T-cell (primary cell): ENCODE data around the gene PCDHA10. TPM values are rescaled to one million over a fixed set of nuclear protein-coding genes. Genes with fewer than 3 reads are reported as not detected.
"Not testable (repeated sequence)": the region's sequence is repeated elsewhere in the genome, so short reads cannot be mapped to it uniquely, and the experiment has no call there.

Experiments used
- ATAC-seq, 4 experiments: fragments of 200-7000 bp in 3 of 4; fragments of 150-1000 bp in 1 of 4; cut with Tn5 transposase; replicated peaks in 1 of 4; 1 replicate in 3 of 4; 2 replicates in 1 of 4; pipeline ENCODE4 v1.10.0; 2021; ENCODE audit warnings: moderate library complexity in 3 of 4, mild to moderate bottlenecking in 2 of 4, moderate number of reproducible peaks in 1 of 4
- CTCF ChIA-PET, 2 donors: fragments of 300-600 bp; sonication (Branson Sonifier 250); formaldehyde crosslinking; loops; one replicate each; lab custom pipeline; 2022; ENCODE audit warnings: antibody characterized with exemption in 2 of 2; lab: Charles Lee
- POLR2A ChIA-PET, 2 donors: fragments of 300-600 bp; sonication (Branson Sonifier 250); formaldehyde crosslinking; loops; one replicate each; lab custom pipeline; 2022; ENCODE audit warnings: antibody characterized with exemption in 2 of 2; lab: Charles Lee
- DNase-seq, 35 experiments: peaks; one replicate each; pipeline versions ENCODE4 v3.0.0 to v3.0.0-alpha.2; 2013 to 2023
- H3K27ac ChIP-seq: one replicate; pipeline ENCODE4 v1.5.1; 2013; ENCODE audit warnings: low read length
- H3K27me3 ChIP-seq, 2 experiments: replicated peaks in 1 of 2; 1 replicate in 1 of 2; 2 replicates in 1 of 2; pipeline versions ENCODE4 v1.6.1 to v1.7.0; 2013; ENCODE audit warnings: low read length in 1 of 2, mixed read lengths in 1 of 2; ENCODE audit not compliant: control insufficient read depth in 2 of 2, insufficient read depth in 2 of 2; ENCODE audit errors: extremely low read depth in 1 of 2
- H3K36me3 ChIP-seq, 2 donors: 1 replicate in 1 of 2; 2 replicates in 1 of 2; pipeline versions ENCODE4 v1.6.1 to v1.7.0; 2013; ENCODE audit warnings: low read length in 1 of 2; ENCODE audit not compliant: control insufficient read depth in 2 of 2, insufficient read depth in 1 of 2; ENCODE audit errors: extremely low read depth in 1 of 2
- H3K4me1 ChIP-seq, 2 experiments: 1 replicate in 1 of 2; 2 replicates in 1 of 2; pipeline versions ENCODE4 v1.6.1 to v1.7.0; 2013; ENCODE audit warnings: low read length in 2 of 2, mixed read lengths in 1 of 2; ENCODE audit not compliant: insufficient read depth in 2 of 2, control insufficient read depth in 1 of 2; ENCODE audit errors: extremely low read depth in 1 of 2
- H3K4me3 ChIP-seq, 2 donors: 1 replicate in 1 of 2; 2 replicates in 1 of 2; pipeline versions ENCODE4 v1.5.1 to v1.7.0; 2013; ENCODE audit warnings: mild to moderate bottlenecking in 2 of 2, low read length in 1 of 2, moderate library complexity in 1 of 2; ENCODE audit not compliant: control insufficient read depth in 1 of 2; ENCODE audit errors: extremely low read depth in 1 of 2
- H3K9me3 ChIP-seq: 2 replicates; pipeline ENCODE4 v1.7.0; 2013
- H3K27ac Mint-ChIP-seq, 2 donors: one replicate each; pipeline ENCODE4 v1.8.0; 2020 to 2021; ENCODE audit warnings: mild to moderate bottlenecking in 2 of 2, mixed read lengths in 2 of 2
- H3K27me3 Mint-ChIP-seq, 2 donors: one replicate each; pipeline ENCODE4 v1.8.0; 2021 to 2022; ENCODE audit warnings: mixed read lengths in 2 of 2
- H3K36me3 Mint-ChIP-seq: one replicate; pipeline ENCODE4 v1.8.0; 2021; ENCODE audit warnings: mixed read lengths
- H3K4me1 Mint-ChIP-seq, 3 donors: one replicate each; pipeline ENCODE4 v1.8.0; 2020 to 2022; ENCODE audit warnings: mixed read lengths in 3 of 3, mild to moderate bottlenecking in 1 of 3
- H3K4me3 Mint-ChIP-seq, 3 donors: one replicate each; pipeline ENCODE4 v1.8.0; 2020 to 2022; ENCODE audit warnings: mild to moderate bottlenecking in 3 of 3, mixed read lengths in 3 of 3, moderate library complexity in 3 of 3
- H3K9me3 Mint-ChIP-seq, 3 donors: one replicate each; pipeline ENCODE4 v1.8.0; 2020 to 2022; ENCODE audit warnings: mixed read lengths in 3 of 3
- WGBS: methylation state at CpG from one replicate; pipeline ENCODE4 v1.1.5; 2013; ENCODE audit warnings: missing lambda C conversion rate; ENCODE audit not compliant: insufficient coverage; 5-methylcytosine and 5-hydroxymethylcytosine counted together
- total RNA-seq, 35 experiments: library from RNA in 6 of 35; stranded (reverse) in 6 of 35; fragments of 120-200 nt in 1 of 35; gene quantifications; one replicate each; pipeline versions ENCODE4 v1.2.1 to v1.2.4 and lab custom pipeline; 2013 to 2026

PCDHA10 gene
- total RNA-seq, 5 donors from 2014 or later (not counting 1 experiment from before 2014, with no cell fraction given): 0.07 TPM; not detected in 4

DNA sequence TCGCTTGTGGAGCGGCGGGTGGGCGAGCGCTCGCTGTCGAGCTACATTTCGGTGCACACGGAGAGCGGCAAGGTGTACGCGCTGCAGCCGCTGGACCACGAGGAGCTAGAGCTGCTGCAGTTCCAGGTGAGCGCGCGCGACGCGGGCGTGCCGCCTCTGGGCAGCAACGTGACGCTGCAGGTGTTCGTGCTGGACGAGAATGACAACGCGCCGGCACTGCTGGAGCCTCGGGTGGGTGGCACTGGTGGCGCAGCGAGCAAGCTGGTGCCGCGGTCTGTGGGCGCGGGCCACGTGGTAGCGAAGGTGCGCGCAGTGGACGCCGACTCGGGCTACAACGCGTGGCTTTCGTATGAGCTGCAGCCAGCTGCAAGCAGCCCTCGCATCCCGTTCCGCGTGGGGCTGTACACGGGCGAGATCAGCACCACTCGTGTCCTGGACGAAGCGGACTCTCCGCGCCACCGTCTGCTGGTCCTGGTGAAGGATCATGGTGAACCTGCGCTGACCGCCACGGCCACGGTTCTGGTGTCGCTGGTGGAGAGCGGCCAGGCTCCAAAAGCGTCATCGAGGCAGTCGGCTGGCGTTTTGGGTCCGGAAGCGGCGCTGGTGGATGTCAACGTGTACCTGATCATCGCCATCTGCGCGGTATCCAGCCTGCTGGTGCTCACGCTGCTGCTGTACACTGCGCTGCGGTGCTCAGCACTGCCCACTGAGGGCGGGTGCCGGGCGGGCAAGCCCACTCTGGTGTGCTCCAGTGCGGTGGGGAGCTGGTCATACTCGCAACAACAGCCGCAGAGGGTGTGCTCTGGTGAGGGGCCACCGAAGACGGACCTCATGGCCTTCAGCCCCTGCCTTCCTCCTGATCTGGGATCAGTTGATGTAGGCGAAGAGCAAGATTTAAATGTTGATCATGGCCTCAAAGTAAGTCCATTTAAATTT, 12.6 kb upstream of the PCDHA10 start:
- POLR2A ChIA-PET: no interaction called here
- no peaks in the 10 kb centered on the region for H3K36me3 Mint-ChIP-seq
- DNase-seq (no peak), ATAC-seq (no peak)
- Histone ChIP-seq H3K27me3 (peaks cover 2 to 10% of the 10 kb centered on the region in 2 experiments), H3K4me1 (no peaks in the 10 kb centered on the region), H3K9me3 (no peaks in the 10 kb centered on the region), H3K4me3 (no peak overlapping the region), H3K36me3 (no peaks in the 10 kb centered on the region), H3K27ac (no peak overlapping the region)
- H3K27me3 Mint-ChIP-seq: peaks cover 22 to 32% of the 10 kb centered on the region in 2 donors
- H3K27ac Mint-ChIP-seq: no peak overlapping the region
- H3K4me3 Mint-ChIP-seq: no peak overlapping the region
- peaks cover 11 to 17% (median 15%) of the 10 kb centered on the region in 3 donors for H3K9me3 Mint-ChIP-seq
- WGBS: 61% methylated on average over 75 of the region's 87 CpGs
- CTCF ChIA-PET: no interaction called here
- H3K4me1 Mint-ChIP-seq: peaks cover 0 to 2% (median 0%) of the 10 kb centered on the region in 3 donors

DNA sequence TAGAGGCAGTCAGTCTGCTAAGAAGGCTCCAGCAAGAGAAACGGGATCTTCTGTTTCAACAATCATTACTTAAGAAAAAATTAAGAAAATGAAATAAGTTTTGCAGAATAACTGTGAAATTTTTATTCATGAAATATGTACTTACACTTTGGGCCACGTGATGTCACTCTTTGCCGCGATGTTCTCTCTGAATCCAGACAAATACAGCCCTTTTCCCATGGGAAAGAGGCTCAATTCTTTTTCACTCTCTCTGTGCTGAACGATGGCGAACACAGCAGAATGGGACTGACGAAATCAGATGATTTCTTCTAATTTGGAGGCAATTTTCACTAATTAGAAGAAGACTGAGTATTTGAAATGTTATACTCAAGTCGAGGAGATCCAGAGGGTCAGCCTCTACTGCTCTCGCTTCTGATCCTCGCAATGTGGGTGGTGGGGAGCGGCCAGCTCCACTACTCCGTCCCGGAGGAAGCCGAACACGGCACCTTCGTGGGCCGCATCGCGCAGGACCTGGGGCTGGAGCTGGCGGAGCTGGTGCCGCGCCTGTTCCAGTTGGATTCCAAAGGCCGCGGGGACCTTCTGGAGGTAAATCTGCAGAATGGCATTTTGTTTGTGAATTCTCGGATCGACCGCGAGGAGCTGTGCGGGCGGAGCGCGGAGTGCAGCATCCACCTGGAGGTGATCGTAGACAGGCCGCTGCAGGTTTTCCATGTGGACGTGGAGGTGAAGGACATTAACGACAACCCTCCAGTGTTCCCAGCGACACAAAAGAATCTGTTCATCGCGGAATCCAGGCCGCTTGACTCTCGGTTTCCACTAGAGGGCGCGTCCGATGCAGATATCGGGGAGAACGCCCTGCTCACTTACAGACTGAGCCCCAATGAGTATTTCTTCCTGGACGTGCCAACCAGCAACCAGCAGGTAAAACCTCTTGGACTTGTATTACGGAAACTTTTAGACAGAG, 7.3 kb upstream of the PCDHA10 start, which contains the start of gene PCDHA9:
Gene PCDHA9, plus strand, starts transcription at position 244 of the 964 bp plus-strand sequence. Its CDS starts 114 bp downstream, at position 358.
- DNase-seq, ATAC-seq, H3K4me1 Mint-ChIP-seq, CTCF ChIA-PET, POLR2A ChIA-PET, H3K4me3 ChIP-seq, H3K27ac ChIP-seq, H3K4me1 ChIP-seq, H3K36me3 Mint-ChIP-seq, H3K36me3 ChIP-seq, H3K4me3 Mint-ChIP-seq, H3K9me3 Mint-ChIP-seq, H3K27ac Mint-ChIP-seq, H3K9me3 ChIP-seq: not testable (repeated sequence)
- peaks cover 8 to 22% of the 10 kb centered on the region in 2 donors for H3K27me3 Mint-ChIP-seq
- H3K27me3 ChIP-seq: peaks cover 4 to 19% of the 10 kb centered on the region in 2 experiments
- WGBS: 36% methylated on average over 22 of the region's 48 CpGs

DNA sequence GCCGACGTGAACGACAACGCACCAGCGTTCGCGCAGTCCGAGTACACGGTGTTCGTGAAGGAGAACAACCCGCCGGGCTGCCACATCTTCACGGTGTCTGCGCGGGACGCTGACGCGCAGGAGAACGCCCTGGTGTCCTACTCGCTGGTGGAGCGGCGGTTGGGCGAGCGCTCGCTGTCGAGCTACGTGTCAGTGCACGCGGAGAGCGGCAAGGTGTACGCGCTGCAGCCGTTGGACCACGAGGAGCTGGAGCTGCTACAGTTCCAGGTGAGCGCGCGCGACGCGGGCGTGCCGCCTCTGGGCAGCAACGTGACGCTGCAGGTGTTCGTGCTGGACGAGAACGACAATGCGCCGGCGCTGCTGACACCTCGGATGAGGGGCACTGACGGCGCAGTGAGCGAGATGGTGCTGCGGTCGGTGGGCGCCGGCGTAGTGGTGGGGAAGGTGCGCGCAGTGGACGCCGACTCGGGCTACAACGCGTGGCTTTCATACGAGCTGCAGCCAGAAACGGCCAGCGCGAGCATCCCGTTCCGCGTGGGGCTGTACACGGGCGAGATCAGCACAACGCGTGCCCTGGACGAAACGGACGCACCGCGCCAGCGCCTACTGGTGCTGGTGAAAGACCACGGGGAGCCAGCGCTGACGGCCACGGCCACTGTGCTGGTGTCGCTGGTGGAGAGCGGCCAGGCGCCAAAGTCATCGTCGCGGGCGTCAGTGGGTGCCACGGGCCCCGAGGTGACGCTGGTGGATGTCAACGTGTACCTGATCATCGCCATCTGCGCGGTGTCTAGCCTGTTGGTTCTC, 5.7 kb upstream of the PCDHA10 start:
- H3K4me1 ChIP-seq, H3K9me3 Mint-ChIP-seq, H3K9me3 ChIP-seq, H3K27ac Mint-ChIP-seq, CTCF ChIA-PET, H3K36me3 Mint-ChIP-seq, ATAC-seq, H3K36me3 ChIP-seq, H3K4me1 Mint-ChIP-seq, DNase-seq, H3K27ac ChIP-seq, H3K4me3 Mint-ChIP-seq: not testable (repeated sequence)
- peak overlapping the region in 1 of 2 donors; percentile 23 for H3K4me3 ChIP-seq
- H3K27me3 Mint-ChIP-seq: peaks cover 8 to 24% of the 10 kb centered on the region in 2 donors
- H3K27me3 ChIP-seq: peaks cover 4 to 23% of the 10 kb centered on the region in 2 experiments
- POLR2A ChIA-PET: interaction anchor here in 1 of 2 donors (0.6 kb wide), 1 partner anchor 914 kb away, joined by 5 read pairs; no protein-coding TSS in a partner anchor
- WGBS: 56% methylated on average over 100 of the region's 101 CpGs

DNA sequence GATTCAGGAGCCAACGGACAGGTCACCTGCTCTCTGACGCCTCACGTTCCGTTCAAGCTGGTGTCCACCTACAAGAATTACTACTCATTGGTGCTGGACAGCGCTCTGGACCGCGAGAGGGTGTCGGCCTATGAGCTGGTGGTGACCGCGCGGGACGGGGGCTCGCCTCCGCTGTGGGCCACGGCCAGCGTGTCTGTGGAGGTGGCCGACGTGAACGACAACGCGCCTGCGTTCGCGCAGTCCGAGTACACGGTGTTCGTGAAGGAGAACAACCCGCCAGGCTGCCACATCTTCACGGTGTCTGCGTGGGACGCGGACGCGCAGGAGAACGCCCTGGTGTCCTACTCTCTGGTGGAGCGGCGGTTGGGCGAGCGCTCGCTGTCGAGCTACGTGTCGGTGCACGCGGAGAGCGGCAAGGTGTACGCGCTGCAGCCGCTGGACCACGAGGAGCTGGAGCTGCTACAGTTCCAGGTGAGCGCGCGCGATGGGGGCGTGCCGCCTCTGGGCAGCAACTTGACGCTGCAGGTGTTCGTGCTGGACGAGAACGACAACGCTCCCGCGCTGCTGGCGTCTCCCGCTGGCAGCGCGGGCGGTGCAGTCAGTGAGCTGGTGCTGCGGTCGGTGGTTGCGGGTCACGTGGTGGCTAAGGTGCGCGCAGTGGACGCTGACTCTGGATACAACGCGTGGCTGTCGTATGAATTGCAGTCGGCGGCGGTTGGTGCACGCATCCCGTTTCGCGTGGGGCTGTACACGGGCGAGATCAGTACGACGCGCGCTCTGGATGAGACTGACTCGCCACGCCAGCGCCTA, 1.7 kb downstream of the PCDHA10 start:
- Mint-ChIP-seq H3K27me3 (peaks cover 8 to 30% of the 10 kb centered on the region in 2 donors), H3K27ac (no peak overlapping the region), H3K4me3 (no peak overlapping the region), H3K4me1 (no peaks in the 10 kb centered on the region), H3K9me3 (peaks cover 8 to 19% (median 11%) of the 10 kb centered on the region in 3 donors), H3K36me3 (no peaks in the 10 kb centered on the region)
- no peak overlapping the region for H3K4me3 ChIP-seq
- H3K27ac ChIP-seq: no peak overlapping the region
- H3K27me3 ChIP-seq: peaks cover 5 to 19% of the 10 kb centered on the region in 2 experiments
- H3K9me3 ChIP-seq: peaks cover 2% of the 10 kb centered on the region
- no peak for ATAC-seq
- CTCF ChIA-PET: no interaction called here
- H3K4me1 ChIP-seq: no peaks in the 10 kb centered on the region
- no peak for DNase-seq
- POLR2A ChIA-PET: no interaction called here
- H3K36me3 ChIP-seq: no peaks in the 10 kb centered on the region
- WGBS: 68% methylated on average over 94 of the region's 94 CpGs

DNA sequence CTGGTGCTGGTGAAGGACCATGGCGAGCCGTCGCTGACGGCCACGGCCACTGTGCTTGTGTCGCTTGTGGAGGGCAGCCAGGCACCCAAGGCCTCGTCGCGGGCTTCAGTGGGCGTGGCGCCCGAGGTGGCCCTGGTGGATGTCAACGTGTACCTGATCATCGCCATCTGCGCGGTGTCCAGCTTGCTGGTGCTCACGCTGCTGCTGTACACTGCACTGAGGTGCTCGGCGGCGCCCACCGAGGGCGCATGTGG, 2.2 kb downstream of the PCDHA10 start:
- ChIA-PET POLR2A (no interaction called here), CTCF (no interaction called here)
- H3K27ac Mint-ChIP-seq: no peak overlapping the region
- H3K27me3 Mint-ChIP-seq: peaks cover 8 to 30% of the 10 kb centered on the region in 2 donors
- Histone ChIP-seq H3K27me3 (peaks cover 5 to 22% of the 10 kb centered on the region in 2 experiments), H3K9me3 (peaks cover 2% of the 10 kb centered on the region), H3K27ac (no peak overlapping the region), H3K36me3 (no peaks in the 10 kb centered on the region), H3K4me1 (no peaks in the 10 kb centered on the region), H3K4me3 (no peak overlapping the region)
- no peaks in the 10 kb centered on the region for H3K4me1 Mint-ChIP-seq
- H3K36me3 Mint-ChIP-seq: no peaks in the 10 kb centered on the region
- DNase-seq (no peak), ATAC-seq (no peak)
- no peak overlapping the region for H3K4me3 Mint-ChIP-seq
- 65% methylated on average over 22 of the region's 22 CpGs for WGBS
- H3K9me3 Mint-ChIP-seq: peaks cover 8 to 16% (median 11%) of the 10 kb centered on the region in 3 donors
